D721Med (cell line): ENCODE measurements around the gene RNASE11.

ENCODE experiments used
- DNase-seq: peaks from one replicate; pipeline ENCODE4 v3.0.0; 2011; ENCODE audit warnings: low spot score; ENCODE audit not compliant: insufficient read length
- FAIRE-seq: peaks from 2 replicates; lab custom pipeline; 2011; peaks lifted over from hg19 to GRCh38; lab: Jason Lieb, UNC
- CTCF ChIP-seq: IDR thresholded peaks from 2 replicates; pipeline ENCODE4 v1.5.1; 2012; ENCODE audit warnings: mild to moderate bottlenecking, control low read depth; ENCODE audit not compliant: insufficient read depth; ENCODE audit errors: missing control alignments

Gene RNASE11

GRCh38 chr14:20612403-20612802 lies 24.6 kb upstream of the RNASE11 start:
- no peak for DNase-seq
- no peak for FAIRE-seq
- no peak for TF ChIP-seq CTCF

GRCh38 chr14:20611277-20611676 lies 23.5 kb upstream of the RNASE11 start:
- no peak for FAIRE-seq
- no peak for TF ChIP-seq CTCF
- no peak for DNase-seq

- no peak for FAIRE-seq
- TF ChIP-seq CTCF: no peak
- no peak for DNase-seq
Measured at GRCh38 chr14:20610002-20610765, 22.4 kb upstream of the RNASE11 start.

- no peak for FAIRE-seq
Measured at GRCh38 chr14:20609215-20610001, 21.6 kb upstream of the RNASE11 start.

GRCh38 chr14:20608383-20609110 lies 20.7 kb upstream of the RNASE11 start:
- no peak for FAIRE-seq
- no peak for DNase-seq
- no peak for TF ChIP-seq CTCF

More at GRCh38 chr14:20609215-20610001, 21.6 kb upstream of the RNASE11 start:
- TF ChIP-seq CTCF: peak; percentile 92
- DNase-seq: no peak

GRCh38 chr14:20607617-20608016 lies 19.8 kb upstream of the RNASE11 start:
- DNase-seq (no peak), FAIRE-seq (no peak)
- TF ChIP-seq CTCF: no peak
